Measurements from ENCODE around the gene NGEF. TPM values are rescaled to one million over a fixed set of nuclear protein-coding genes. Genes with fewer than 3 reads are reported as not detected.
"Not testable (repeated sequence)": the region's sequence is repeated elsewhere in the genome, so short reads cannot be mapped to it uniquely, and the experiment has no call there.

The NGEF gene
- polyA plus RNA-seq, 1 experiment, result 0.10 TPM

DNA sequence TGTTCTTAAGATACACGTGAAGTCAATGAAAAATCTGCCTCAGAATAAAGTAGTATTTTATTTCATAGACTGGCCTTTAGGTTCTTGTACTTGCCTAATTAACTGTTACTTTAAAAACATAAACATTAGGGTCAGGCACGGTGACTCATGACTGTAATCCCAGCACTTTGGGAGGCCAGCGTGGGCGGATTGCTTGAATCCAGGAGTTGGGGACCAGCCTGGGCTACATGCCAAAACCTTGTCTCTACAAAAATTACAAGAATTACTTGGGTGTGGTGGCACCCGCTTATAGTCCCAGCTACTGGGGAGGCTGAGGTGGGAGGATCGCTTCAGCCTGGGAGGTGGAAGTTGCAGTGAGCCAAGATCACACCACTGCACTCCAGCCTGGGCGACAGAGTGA lies 159.0 kb downstream of the NGEF start:
- TF ChIP-seq, protein P1, sequence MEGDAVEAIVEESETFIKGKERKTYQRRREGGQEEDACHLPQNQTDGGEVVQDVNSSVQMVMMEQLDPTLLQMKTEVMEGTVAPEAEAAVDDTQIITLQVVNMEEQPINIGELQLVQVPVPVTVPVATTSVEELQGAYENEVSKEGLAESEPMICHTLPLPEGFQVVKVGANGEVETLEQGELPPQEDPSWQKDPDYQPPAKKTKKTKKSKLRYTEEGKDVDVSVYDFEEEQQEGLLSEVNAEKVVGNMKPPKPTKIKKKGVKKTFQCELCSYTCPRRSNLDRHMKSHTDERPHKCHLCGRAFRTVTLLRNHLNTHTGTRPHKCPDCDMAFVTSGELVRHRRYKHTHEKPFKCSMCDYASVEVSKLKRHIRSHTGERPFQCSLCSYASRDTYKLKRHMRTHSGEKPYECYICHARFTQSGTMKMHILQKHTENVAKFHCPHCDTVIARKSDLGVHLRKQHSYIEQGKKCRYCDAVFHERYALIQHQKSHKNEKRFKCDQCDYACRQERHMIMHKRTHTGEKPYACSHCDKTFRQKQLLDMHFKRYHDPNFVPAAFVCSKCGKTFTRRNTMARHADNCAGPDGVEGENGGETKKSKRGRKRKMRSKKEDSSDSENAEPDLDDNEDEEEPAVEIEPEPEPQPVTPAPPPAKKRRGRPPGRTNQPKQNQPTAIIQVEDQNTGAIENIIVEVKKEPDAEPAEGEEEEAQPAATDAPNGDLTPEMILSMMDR (IDR thresholded peaks at IDR 0.05; ENCODE audit: low read depth, low read length), result no peak
- Histone ChIP-seq H3K27me3 (ENCODE audit: control insufficient read depth, insufficient read depth, low read length) (no peaks in the 10 kb centered on the region), H3K4me3 (ENCODE audit: low read depth, low read length) (no peak overlapping the region), H3K9me3 (ENCODE audit: control insufficient read depth, insufficient read depth, low read length) (no peaks in the 10 kb centered on the region), H3K27ac (ENCODE audit: low read depth, low read length) (no peak overlapping the region)
- DNase-seq (ENCODE audit: low read depth, low spot score), result peak; percentile 60
- ChIA-PET CTCF (interaction anchor here (1.3 to 4.8 kb wide), 11 partner anchors 11 to 402 kb away, joined by 3 to 68 read pairs (median 8); partner anchors contain the start of genes ATG16L1 and INPP5D), POLR2A (no interaction called here)

DNA sequence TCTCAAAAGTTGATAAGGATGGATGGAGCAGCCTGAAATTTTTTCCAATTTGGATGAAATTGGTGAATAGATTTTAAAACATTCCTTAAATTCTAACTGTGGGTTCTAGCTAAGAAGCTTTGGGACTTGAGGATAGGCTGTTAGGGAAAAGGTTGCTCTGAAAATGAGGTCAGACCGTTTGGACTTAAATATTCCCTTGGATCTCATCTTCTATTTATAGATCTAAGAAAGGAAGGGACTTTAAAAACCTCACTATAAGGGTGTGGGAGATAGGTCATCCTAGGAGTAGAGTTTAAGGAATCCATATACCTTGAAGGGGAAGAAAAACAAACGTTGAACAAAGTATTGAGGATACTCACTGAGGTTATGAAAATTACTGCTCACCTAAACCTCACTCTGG lies 160.4 kb downstream of the NGEF start:
- Histone ChIP-seq H3K9me3 (ENCODE audit: control insufficient read depth, insufficient read depth, low read length) (no peaks in the 10 kb centered on the region), H3K27ac (ENCODE audit: low read depth, low read length) (no peak overlapping the region), H3K27me3 (ENCODE audit: control insufficient read depth, insufficient read depth, low read length) (no peaks in the 10 kb centered on the region), H3K4me3 (ENCODE audit: low read depth, low read length) (no peak overlapping the region)
- ChIA-PET CTCF (interaction anchor here (0.5 to 4.8 kb wide), 23 partner anchors 9 to 437 kb away, joined by 3 to 68 read pairs (median 5); partner anchors contain the start of genes ATG16L1 and INPP5D), POLR2A (no interaction called here)
- TF ChIP-seq, protein P1 (IDR thresholded peaks at IDR 0.05; ENCODE audit: low read depth, low read length), result no peak
- no peak for DNase-seq (ENCODE audit: low read depth, low spot score)

DNA sequence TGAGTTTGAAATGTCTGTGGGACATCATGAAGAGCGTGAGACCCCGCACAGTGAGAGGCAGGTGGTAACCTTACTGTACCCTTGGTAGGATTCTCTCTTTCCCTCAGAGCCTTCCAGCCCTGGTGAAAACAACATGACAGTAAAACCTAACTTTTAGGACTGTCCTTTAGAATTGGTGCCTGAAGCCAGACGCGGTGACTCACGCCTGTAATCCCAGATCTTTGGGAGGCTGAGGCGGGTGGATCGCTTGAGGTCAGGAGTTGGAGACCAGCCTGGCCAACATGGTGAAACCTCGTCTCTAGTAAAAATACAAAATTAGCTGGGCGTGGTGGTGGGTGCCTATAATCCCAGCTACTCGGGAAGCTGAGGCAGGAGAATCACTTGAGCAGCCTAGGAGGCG lies 161.0 kb downstream of the NGEF start:
- DNase-seq (ENCODE audit: low read depth, low spot score); H3K27ac ChIP-seq (ENCODE audit: low read depth, low read length); POLR2A ChIA-PET; H3K27me3 ChIP-seq (ENCODE audit: control insufficient read depth, insufficient read depth, low read length); H3K9me3 ChIP-seq (ENCODE audit: control insufficient read depth, insufficient read depth, low read length); H3K4me3 ChIP-seq (ENCODE audit: low read depth, low read length): not testable (repeated sequence)
- CTCF ChIA-PET, result interaction anchor here (1.1 to 4.8 kb wide), 8 partner anchors 9 to 400 kb away, joined by 3 to 68 read pairs (median 16); partner anchors contain the start of gene ATG16L1

DNA sequence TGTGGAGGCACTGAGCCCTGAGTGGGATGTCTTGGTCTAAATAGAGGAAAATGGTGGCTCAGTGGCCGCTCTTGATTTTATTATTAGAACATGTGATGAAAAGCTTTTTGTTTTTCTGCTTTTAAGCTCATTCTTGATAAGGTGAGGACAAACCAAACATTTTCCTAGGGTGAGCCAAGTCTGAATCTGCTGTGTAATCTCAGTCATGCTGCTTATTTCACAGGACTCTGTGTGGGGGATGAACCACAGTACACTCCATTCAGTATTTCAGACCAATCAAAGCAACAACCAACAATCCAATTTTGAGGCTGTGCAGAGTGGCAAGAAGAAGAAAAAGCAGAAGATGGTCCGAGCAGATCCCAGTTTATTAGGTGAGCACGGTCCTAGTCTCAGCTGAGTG lies 163.0 kb downstream of the NGEF start:
- Histone ChIP-seq H3K27me3 (ENCODE audit: control insufficient read depth, insufficient read depth, low read length) (no peaks in the 10 kb centered on the region), H3K27ac (ENCODE audit: low read depth, low read length) (no peak overlapping the region), H3K9me3 (ENCODE audit: control insufficient read depth, insufficient read depth, low read length) (no peaks in the 10 kb centered on the region), H3K4me3 (ENCODE audit: low read depth, low read length) (no peak overlapping the region)
- no peak for DNase-seq (ENCODE audit: low read depth, low spot score)
- ChIA-PET CTCF (interaction anchor here (0.6 to 2.1 kb wide), 2 partner anchors 204 to 400 kb away, joined by 3 to 9 read pairs; no protein-coding TSS in a partner anchor), POLR2A (no interaction called here)
- TF ChIP-seq, protein P1 (IDR thresholded peaks at IDR 0.05; ENCODE audit: low read depth, low read length), result no peak

DNA sequence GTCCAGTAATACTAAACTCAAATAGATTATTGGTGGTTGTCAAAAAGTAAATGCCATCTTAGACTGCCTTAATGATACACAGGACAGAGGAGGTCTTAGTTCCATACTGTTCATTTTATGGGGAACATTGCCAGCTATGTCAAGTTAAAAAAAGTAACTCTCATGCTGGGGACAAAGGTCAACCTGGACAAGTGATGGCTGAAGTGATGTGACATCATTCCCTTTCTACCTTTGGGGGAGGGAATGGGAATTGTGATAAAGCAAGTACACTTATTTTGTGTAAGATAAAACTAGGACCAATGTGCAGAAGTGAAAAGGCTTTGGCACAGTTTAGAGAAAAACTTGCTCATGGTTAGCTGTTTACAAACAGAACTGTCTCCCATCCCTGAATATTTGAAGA lies 167.0 kb downstream of the NGEF start:
- TF ChIP-seq, protein P1 (IDR thresholded peaks at IDR 0.05; ENCODE audit: low read depth, low read length), result no peak
- DNase-seq (ENCODE audit: low read depth, low spot score), result no peak
- H3K27ac ChIP-seq (ENCODE audit: low read depth, low read length), result no peak overlapping the region
- ChIA-PET CTCF (no interaction called here), POLR2A (no interaction called here)
- H3K9me3 ChIP-seq (ENCODE audit: control insufficient read depth, insufficient read depth, low read length), result no peaks in the 10 kb centered on the region
- no peak overlapping the region for H3K4me3 ChIP-seq (ENCODE audit: low read depth, low read length)
- no peaks in the 10 kb centered on the region for H3K27me3 ChIP-seq (ENCODE audit: control insufficient read depth, insufficient read depth, low read length)

All from AG04450 (cell line).